NB4 (cell line): ENCODE measurements around the gene VEPH1.

Experiments used
- DNase-seq: peaks from one replicate; pipeline ENCODE4 v3.0.0; 2010; ENCODE audit warnings: low read depth
- H3K4me3 ChIP-seq: one replicate; pipeline ENCODE4 v1.5.1; 2011; ENCODE audit warnings: mild to moderate bottlenecking, low read depth, low read length, moderate library complexity
- CTCF ChIP-seq: IDR thresholded peaks from one replicate; pipeline ENCODE4 v1.5.1; 2012; ENCODE audit warnings: low read depth, low read length
- MYC ChIP-seq: IDR thresholded peaks from 2 replicates; pipeline ENCODE4 v1.6.1; 2011; ENCODE audit warnings: low read depth, low read length
- POLR2A ChIP-seq: IDR thresholded peaks from 2 replicates; pipeline ENCODE4 v1.6.1; 2011; ENCODE audit warnings: mild to moderate bottlenecking; ENCODE audit not compliant: insufficient read length; ENCODE audit errors: extremely low read depth
- TF ChIP-seq, protein P1 (sequence below): IDR thresholded peaks from 2 replicates; pipeline ENCODE4 v1.6.1; 2011; ENCODE audit warnings: low read depth, low read length

The VEPH1 gene

DNA sequence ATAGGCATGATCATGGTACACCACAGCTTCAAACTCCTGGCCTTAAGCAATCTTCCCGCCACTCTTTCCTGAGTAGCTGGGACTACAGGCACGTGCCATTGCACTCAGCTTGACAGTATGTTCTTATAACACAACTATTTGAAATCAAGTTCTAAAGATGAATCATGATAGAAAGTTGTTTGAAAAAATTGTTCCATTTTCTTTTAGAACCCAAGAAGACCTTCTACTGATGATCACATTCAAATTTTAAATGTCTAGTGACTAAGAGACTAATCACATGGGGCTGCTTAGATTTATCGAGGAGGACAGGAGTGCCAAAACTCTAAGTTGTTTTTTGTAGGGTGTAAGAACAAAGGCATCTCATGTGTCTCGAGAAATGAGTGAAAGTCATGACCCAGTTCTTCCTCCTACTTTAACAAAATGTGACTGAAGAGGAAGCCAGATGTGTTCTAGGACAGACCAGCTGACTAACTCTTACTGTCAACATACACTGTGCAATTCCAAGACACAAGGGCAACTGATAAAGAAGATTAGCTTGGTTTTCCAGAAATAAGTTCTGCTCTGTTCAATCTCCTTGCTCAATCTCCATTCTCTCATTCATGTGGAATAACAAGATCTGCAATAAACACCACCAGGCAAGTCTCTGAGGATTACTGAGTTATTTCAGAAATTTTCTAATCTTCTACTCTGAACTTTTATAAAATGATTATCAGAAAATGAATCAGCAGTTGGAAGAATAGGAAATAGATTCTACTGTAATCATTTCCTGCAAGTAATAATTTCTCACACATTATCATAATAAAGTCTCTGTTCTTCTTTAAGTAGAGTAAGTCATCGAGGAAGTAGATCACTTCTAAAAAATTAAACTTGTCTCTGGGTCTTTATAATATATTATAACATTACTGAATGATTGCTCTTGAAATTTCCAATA lies 220.7 kb downstream of the VEPH1 start:
- no peak for TF ChIP-seq MYC
- TF ChIP-seq CTCF = no peak
- TF ChIP-seq, protein P1, sequence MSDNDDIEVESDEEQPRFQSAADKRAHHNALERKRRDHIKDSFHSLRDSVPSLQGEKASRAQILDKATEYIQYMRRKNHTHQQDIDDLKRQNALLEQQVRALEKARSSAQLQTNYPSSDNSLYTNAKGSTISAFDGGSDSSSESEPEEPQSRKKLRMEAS = no peak
- no peak for TF ChIP-seq POLR2A
- DNase-seq = no peak
- H3K4me3 ChIP-seq = no peak overlapping the region

DNA sequence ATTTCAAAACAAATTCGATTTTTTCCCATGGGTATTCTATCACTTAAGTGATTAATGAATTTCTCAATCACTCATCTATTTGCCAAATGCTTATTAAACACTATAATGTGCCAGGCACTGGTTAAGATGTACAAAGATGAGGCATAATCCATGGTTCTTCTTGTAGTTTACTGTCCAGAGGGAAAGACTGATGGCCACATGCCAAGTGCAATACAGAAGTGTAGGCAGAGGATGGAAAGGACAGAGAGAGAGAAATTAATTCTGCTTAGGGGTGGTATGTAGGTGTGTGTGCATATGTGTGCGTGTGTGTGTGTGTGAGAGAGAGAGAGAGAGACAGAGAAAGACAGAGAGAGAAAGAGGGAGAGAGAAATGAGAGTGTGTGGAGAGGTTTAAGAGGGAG lies 222.4 kb downstream of the VEPH1 start:
- no peak for DNase-seq
- H3K4me3 ChIP-seq = no peak overlapping the region
- TF ChIP-seq POLR2A (no peak), MYC (no peak), CTCF (no peak)
- TF ChIP-seq, protein P1 = no peak

DNA sequence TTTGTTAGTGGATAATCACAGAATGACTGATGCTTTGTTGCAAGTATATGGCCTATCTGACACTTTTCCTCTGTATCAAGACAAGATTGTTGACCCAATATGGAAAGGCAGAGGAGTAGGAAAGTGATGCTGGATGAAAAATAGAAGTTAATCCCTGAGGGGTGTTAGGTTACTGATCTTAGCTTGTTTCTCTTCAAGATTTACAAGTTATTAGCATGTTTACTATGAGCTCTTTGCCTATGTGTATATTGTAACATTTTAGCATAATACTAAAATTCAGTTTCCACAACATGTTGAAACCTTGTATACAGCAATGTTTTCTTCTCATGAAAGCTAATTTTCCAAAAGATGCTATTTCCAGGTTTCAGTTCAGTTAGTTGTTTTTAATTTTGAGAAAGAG lies 222.9 kb downstream of the VEPH1 start:
- no peak overlapping the region for H3K4me3 ChIP-seq
- no peak for DNase-seq
- TF ChIP-seq MYC (no peak), POLR2A (no peak)

GRCh38 chr3:157279237-157279636 lies 224.0 kb downstream of the VEPH1 start:
- H3K4me3 ChIP-seq = no peak overlapping the region
- TF ChIP-seq MYC = no peak
- peak; percentile 3 for DNase-seq

GRCh38 chr3:157276801-157277200 lies 226.4 kb downstream of the VEPH1 start:
- TF ChIP-seq MYC = no peak
- TF ChIP-seq, protein P1 = no peak
- no peak for TF ChIP-seq CTCF
- no peak for TF ChIP-seq POLR2A
- no peak for DNase-seq
- no peak overlapping the region for H3K4me3 ChIP-seq

DNA sequence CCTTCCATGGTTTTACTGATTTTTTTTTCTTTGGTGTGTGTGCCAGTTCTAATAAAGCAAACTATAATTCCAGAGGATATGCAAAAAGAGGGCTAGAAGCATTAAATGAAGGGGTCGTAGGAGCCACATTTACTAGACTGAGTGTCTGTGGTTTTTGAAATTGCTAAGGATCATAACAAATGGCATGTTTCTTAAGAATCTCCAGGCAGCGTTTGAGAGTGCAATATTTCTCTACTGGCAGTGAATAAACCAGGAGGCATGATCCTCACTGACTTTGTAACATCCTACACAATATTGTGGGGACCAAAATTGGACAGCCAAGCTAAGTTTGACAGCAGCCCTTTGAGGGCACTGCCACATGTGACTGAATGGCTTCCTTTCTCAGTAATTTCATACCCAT lies 227.4 kb downstream of the VEPH1 start:
- DNase-seq = no peak
- no peak overlapping the region for H3K4me3 ChIP-seq
- TF ChIP-seq, protein P1 = no peak
- TF ChIP-seq POLR2A = no peak
- TF ChIP-seq CTCF = no peak
- no peak for TF ChIP-seq MYC
